Endometrial microvascular endothelial cells (primary cell): ENCODE results near the gene CFAP91. TPM values are rescaled to one million over a fixed set of nuclear protein-coding genes. Genes with fewer than 3 reads are reported as not detected.

Source experiments
- in situ Hi-C: cut with HindIII; loops from 2 replicates; pipeline ENCODE4 v1.10.0; 2017; ENCODE audit warnings: low sequenced_read_pairs, low pct_unique_long_range_greater_than_20kb; ENCODE audit errors: inconsistent ontology term
- total RNA-seq: library from RNA; depleted of rRNA; stranded (reverse); fragments of >200 nt; gene quantifications from one replicate; pipeline ENCODE4 v1.2.3, GENCODE V29; 2015; ENCODE audit errors: inconsistent ontology term

The CFAP91 gene
- total RNA-seq, result not detected

- in situ Hi-C loops, result no loop called here
These were observed at the start of gene CFAP91 for GRCh38 chr3:119702530-119703527. Gene CFAP91, plus strand, starts transcription at chr3:119703022. Its CDS starts 77 bp downstream, at chr3:119703099.

- in situ Hi-C loops, result no loop called here
These were observed 48.9 kb upstream of the CFAP91 start for GRCh38 chr3:119653876-119654275.

- in situ Hi-C loops, result no loop called here
These were observed 44.7 kb upstream of the CFAP91 start for GRCh38 chr3:119657887-119658702.

- in situ Hi-C loops, result no loop called here
These were observed 43.8 kb upstream of the CFAP91 start for GRCh38 chr3:119658994-119659393.

- in situ Hi-C loops, result no loop called here
These were observed 43.1 kb upstream of the CFAP91 start for GRCh38 chr3:119659606-119660291.

GRCh38 chr3:119660474-119661440 lies 42.1 kb upstream of the CFAP91 start, which contains the start of gene POPDC2:
Gene POPDC2, minus strand, starts transcription at chr3:119660589. Its CDS starts 166 bp downstream, at chr3:119660423.
- in situ Hi-C loops, result no loop called here

- in situ Hi-C loops, result no loop called here
These were observed 40.0 kb upstream of the CFAP91 start for GRCh38 chr3:119662604-119663373.

- in situ Hi-C loops, result no loop called here
These were observed 38.9 kb upstream of the CFAP91 start for GRCh38 chr3:119663885-119664284.

GRCh38 chr3:119664370-119664769 lies 38.5 kb upstream of the CFAP91 start:
- in situ Hi-C loops, result no loop called here

GRCh38 chr3:119664850-119665379 lies 37.9 kb upstream of the CFAP91 start:
- in situ Hi-C loops, result no loop called here

- in situ Hi-C loops, result no loop called here
These were observed 36.8 kb upstream of the CFAP91 start for GRCh38 chr3:119665954-119666559.

GRCh38 chr3:119669906-119670570 lies 32.8 kb upstream of the CFAP91 start:
- in situ Hi-C loops, result no loop called here

GRCh38 chr3:119672776-119673175 lies 30.0 kb upstream of the CFAP91 start:
- in situ Hi-C loops, result no loop called here

GRCh38 chr3:119673875-119674274 lies 28.9 kb upstream of the CFAP91 start:
- in situ Hi-C loops, result no loop called here

GRCh38 chr3:119675188-119675874 lies 27.5 kb upstream of the CFAP91 start:
- in situ Hi-C loops, result loop anchor here (25.0 kb wide), 1 partner anchor 213 kb away; the partner anchor contains the start of genes POGLUT1 and TMEM39A
